Measurements from ENCODE around the gene AZI2. TPM values are rescaled to one million over a fixed set of nuclear protein-coding genes. Genes with fewer than 3 reads are reported as not detected.

AZI2 gene
- 47.9 TPM for total RNA-seq

- DNase-seq, result peak; percentile 90
Observed at GRCh38 chr3:28348629-28349468, at the start of gene AZI2, which contains the start of gene ZCWPW2. AZI2 (minus strand) TSS chr3:28348824; CDS start chr3:28340617, 8,207 bp downstream. ZCWPW2 (plus strand) TSS chr3:28348721; CDS start chr3:28413069, 64,348 bp downstream.

- DNase-seq, result no peak
Observed at GRCh38 chr3:28388978-28389377, 40.4 kb upstream of the AZI2 start.

- DNase-seq, result no peak
Observed at GRCh38 chr3:28386049-28386448, 37.4 kb upstream of the AZI2 start.

- DNase-seq, result no peak
Observed at GRCh38 chr3:28376424-28376823, 27.8 kb upstream of the AZI2 start.

- DNase-seq, result no peak
Observed at GRCh38 chr3:28349469-28350000, 911 bp upstream of the AZI2 start.

GRCh38 chr3:28348265-28348628, 377 bp downstream of the AZI2 start:
- DNase-seq, result no peak

- no peak for DNase-seq
Observed at GRCh38 chr3:28347374-28348264, 1.0 kb downstream of the AZI2 start.

- DNase-seq, result no peak
Observed at GRCh38 chr3:28345690-28346089, 2.9 kb downstream of the AZI2 start.

GRCh38 chr3:28343144-28343543, 5.5 kb downstream of the AZI2 start:
- DNase-seq, result no peak

GRCh38 chr3:28337230-28337629, 11.4 kb downstream of the AZI2 start:
- DNase-seq, result no peak

- DNase-seq, result no peak
Observed at GRCh38 chr3:28335246-28335645, 13.4 kb downstream of the AZI2 start.

GRCh38 chr3:28334552-28334951, 14.1 kb downstream of the AZI2 start:
- DNase-seq, result no peak

GRCh38 chr3:28328188-28329151, 20.2 kb downstream of the AZI2 start:
- no peak for DNase-seq

GRCh38 chr3:28326458-28326926, 22.1 kb downstream of the AZI2 start:
- no peak for DNase-seq

GRCh38 chr3:28322464-28322863, 26.2 kb downstream of the AZI2 start:
- DNase-seq, result no peak

- DNase-seq, result no peak
Observed at GRCh38 chr3:28320981-28321380, 27.6 kb downstream of the AZI2 start.

GRCh38 chr3:28317438-28318022, 31.1 kb downstream of the AZI2 start:
- no peak for DNase-seq

- DNase-seq, result no peak
Observed at GRCh38 chr3:28316226-28316625, 32.4 kb downstream of the AZI2 start.

GRCh38 chr3:28315711-28316110, 32.9 kb downstream of the AZI2 start:
- DNase-seq, result no peak

GRCh38 chr3:28308196-28308595, 40.4 kb downstream of the AZI2 start:
- DNase-seq, result no peak

- no peak for DNase-seq
Observed at GRCh38 chr3:28301688-28302087, 46.9 kb downstream of the AZI2 start.
